GM19372 (cell line): ENCODE results near the gene GALNT15.
A peak's percentile ranks its signal among the peaks of the same experiment; 100 is the strongest.

Experiments
- ATAC-seq: cut with Tn5 transposase; IDR thresholded peaks from one replicate; pipeline ENCODE4 v1.9.1; 2021; ENCODE audit warnings: mild to moderate bottlenecking, low read depth, moderate library complexity; ENCODE audit not compliant: unreplicated experiment

The GALNT15 gene

DNA sequence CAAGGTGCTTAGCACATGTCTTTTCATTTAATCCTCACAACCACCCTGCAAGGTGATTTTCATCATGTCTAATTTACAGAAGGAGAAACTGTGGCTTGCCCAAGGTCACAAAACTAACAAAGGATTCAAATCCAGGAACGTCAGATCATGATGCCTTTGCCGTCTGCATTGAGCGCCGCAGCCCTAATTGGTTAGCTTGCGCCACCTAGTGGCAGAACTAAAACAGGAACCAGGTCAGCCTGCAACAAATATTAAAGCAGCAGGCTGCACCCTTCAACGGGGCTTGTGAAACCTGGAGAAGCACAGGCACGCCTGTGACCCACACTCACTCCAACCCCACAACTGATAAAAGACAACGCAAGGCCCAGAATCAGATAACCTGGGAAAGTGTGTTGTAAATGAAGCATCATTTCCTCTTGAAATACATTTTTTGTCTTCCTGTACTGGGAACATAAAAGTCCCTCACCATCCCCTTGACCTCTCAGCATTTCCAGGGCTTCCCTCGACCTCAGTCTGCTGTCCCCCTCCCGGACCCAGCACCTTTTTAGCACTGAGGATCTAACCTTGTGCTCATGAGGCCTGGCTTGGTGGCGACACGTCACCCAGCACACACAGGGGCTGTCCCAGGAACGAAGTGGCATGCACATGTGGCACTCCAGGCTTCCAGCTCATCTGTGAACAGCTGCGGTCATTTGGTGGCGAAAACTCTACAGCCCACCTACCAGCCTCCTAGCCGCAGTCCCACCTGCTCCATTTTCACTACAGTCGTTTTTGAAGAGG, 73.0 kb downstream of the GALNT15 start:
- peak; percentile 85 for ATAC-seq

DNA sequence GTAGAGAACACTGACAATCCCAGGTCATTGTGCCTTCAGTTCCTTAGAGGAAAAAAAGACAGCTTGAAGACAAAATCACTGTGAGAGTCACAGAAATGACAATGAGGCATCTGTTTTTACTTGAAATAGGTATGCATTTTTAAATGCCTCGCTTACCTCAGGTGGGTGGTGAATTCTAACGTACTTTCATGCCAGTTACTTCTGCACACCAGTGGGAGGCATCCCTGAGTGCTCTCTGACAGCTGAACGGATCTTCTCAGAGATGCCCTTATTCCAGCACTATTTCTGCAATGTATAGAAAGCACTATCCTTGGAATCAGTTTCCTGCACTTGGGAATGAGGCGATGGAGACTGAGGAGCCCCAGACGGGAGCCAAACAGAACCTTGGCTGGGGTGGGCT, 74.1 kb downstream of the GALNT15 start:
- no peak for ATAC-seq

DNA sequence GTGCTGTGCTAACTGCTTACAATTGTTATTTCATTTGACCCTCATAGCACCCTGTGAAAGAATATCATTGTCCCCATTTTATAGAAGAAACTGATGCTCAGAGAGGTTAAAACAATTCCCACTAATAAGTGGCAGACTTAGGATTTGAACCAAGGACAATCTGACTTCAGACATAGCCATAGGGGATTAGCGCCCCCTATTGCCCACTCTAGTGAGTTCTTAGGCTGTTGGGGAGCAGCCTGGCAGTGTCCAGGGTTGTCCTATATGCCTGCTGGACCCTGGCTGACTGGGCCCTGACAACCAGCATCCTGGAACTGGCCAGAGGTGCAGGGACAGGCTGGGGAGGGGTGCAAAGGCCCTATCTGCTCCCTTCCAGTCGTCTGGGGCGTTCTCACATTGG, 74.9 kb downstream of the GALNT15 start:
- ATAC-seq = no peak

DNA sequence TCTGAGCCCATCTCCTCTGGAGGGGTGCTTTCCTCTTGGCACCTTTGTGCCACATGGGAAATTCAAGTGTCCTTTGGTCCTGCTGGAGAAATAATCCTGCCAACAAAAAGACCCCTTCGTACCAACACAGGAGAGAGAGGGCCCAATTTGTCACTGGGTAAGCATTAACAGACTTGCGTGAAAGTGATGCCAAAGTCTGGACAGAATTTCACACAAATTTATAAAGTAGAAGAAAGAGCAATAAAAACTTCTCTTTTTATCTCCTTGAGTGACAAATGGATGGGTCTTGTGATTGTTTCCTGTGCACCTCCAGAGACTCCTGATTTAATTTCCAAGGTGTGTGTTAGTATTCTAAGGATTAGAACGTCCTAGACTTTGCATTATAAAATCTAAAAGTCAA, 75.4 kb downstream of the GALNT15 start:
- no peak for ATAC-seq

DNA sequence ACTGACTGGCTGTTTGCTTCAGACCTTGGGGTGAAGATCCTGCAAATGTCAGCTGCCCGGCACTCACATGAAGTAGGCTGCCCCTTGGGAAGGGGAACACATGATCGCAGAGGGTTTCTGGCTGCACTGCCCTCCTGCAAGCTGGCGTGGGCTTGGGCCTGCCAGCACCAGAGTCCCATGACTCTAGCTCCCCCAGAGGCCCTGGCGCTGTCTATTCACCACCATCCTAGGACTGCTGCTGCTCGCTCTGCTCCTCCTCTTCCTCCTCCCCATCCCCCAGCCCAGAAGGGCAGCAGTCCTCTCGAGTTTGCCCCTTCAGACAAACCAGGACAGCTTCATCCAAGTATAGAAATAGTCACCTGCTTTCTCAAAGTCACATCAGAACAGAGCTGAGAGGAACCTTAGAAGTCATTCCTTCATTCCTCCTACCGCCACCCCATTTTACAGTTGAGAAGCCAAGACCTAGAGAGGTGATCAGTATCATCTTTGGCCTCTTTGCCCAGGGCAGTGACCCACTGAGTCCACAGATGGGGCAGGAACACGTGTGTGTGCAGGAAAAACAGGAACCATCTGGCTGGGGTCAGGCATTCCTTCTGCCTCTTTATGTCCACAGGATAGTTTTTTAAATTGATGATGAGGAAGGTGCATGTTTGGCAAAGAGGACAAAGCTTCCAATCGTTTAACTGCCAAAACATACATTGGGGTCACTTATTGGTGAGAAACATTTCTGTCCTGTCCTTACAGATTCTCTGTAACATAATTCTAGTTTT, 77.0 kb downstream of the GALNT15 start:
- ATAC-seq = no peak

DNA sequence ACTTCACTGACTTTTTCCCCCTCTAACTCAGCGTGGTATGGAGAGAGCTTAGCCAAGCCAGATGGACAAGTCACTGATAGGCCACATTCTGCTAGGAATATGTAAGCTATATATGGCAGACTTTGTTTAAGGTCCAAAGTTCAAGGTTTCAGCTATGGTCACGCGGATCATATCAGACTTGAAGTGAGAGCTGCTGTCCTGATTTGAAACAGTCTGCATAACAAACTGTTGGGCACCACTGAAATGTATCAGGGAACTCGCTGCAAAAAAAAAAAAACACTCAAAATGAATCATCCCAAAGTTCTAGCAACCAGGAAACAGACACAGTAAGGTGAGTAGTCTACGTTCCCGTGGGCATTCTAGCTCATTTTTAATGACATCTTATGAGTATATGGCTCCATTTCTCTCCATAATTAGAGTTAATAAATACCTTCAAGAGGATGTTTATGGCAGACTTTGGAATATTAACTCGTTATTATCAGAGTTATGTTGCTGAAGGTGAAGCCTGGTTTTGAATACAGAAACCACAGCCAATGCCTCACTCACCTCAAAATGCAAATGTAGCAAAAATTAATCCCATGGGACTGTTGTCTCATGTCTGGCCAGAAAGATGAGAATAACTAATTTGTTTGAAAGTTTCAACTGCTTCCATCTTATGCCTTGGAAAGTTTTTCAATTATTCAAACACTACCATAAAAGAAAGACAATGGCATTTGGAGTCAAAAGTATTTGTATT, 77.9 kb downstream of the GALNT15 start:
- no peak for ATAC-seq

DNA sequence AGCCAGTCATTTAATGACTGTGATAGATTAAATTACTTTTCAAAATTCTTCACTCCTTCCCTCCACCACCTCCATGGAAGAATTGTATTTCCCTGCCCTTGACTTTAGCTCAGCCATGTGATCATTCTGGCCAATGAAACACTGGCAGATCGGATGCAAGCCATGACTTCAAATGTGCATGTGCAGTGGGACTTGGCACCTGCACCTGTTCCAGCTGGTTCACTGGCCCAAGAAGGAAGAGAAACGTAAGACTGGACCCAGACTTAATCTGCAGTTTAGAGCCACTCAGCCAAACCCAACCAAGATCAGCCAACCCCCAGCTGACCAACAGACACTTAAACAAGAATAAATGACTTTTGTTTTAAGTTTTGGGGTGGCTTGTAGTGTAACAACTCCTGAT, 78.5 kb downstream of the GALNT15 start:
- no peak for ATAC-seq

DNA sequence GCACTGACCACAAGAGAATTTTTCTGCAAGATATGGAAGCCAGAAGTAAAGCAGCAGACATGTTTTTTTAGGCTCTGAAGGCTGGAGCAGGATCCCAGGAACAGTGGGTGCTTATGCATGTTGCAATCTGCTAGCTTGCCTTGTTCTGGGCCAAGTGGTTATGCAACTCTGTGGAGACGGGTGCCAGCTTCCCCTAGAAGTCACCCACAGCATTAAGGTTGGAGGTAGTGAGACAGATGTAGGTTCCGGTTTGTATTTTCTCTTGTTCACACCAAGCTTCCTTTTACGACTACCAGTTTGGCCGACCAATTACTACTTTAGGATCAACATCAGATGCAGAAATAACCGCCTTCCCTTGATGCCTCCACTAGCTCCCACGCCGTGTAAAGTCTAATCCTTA, 79.1 kb downstream of the GALNT15 start:
- ATAC-seq = no peak

DNA sequence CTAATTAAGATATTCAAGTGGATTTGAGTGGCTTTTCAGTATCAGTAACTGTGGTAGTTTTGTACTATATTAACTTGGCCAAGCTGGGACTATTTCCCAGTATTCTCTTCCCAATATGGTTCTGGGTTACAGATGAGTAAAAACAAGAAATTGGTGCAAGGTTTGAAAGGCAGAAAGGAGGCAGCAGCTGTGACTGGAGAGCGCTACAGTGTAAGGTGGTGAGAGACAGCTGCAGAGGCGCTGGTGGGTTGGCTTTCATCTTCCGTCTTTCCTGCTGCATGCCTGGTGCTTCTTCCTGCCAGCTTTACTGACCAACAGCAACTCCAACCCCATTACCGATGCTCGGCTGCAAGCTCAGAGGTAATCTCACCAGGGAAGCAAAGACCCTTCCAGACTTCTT, 80.4 kb downstream of the GALNT15 start:
- no peak for ATAC-seq

DNA sequence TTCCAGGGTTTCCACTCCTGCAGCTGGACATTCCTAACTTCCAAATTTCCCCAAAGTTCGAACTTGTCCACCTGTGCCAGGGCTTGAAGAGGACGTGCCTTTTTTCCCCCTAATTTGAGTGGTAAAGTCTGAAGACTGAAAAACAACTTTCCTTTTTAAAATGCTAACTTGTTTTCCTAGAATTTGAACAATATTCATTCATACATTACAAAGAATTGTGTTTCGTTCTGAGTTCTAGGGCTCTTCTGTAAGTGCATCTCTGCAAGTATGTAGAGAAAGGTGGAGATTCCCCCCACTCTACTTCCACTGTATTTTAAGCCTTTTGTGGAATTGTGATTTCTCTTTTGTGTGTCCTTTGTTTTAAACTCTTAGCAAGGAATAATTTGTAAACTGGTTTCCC, 80.8 kb downstream of the GALNT15 start:
- no peak for ATAC-seq

DNA sequence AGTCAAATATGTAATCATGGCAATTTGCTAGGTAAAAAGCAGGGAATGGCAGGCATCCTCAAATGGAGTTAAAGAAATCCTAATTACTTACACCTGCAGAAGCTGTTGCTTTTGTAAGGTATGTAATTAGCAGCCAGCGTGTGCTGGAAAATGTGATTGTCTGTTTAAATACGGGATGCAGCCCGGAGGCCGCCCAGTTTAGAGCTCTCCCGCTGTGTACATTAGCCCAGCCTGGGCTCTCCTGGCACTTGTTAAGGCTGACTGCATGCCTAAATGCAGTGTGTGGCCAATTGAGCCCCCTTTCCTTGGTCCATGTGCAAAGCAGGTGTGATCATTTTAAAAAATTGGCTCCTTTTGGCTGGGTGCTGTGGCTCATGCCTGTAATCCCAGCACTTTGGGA, 81.2 kb downstream of the GALNT15 start:
- ATAC-seq = no peak

DNA sequence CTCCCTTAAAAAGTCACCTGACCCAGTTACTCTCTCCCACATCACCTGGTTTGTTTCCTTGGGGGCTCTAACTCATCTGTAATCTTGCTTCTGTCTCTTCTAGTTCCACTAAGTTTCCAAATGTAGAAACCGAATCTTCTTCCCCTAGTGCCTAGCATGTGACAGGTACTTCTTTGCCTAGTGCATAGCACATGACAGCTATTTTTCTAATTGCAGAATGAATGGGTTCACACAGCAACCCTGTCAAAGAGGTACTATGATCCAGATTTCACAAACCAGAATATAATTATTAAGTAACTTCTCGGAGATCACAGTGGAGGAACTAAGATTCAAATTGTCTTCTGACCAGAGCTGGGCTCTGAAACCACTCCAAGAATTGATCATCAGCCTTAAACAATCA, 82.8 kb downstream of the GALNT15 start:
- ATAC-seq = no peak

DNA sequence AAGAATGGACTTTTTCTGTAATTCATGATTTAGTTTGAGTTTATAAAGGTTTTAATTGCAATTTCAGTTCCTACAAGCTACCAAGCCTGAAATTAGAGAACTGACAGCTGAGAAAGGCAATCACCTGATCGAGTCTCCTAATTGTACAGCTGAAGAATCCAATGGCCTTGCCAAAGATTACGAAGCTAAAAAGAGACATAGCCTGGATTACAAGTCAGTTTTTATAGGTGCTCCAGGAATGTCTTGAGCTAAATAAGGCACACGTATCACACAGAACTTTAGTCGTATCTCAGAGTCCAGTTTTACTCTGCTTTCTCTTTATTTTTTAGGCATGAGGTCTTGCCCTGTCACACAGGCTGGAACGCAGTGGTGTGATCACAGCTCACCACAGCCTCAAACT, 83.7 kb downstream of the GALNT15 start:
- no peak for ATAC-seq

DNA sequence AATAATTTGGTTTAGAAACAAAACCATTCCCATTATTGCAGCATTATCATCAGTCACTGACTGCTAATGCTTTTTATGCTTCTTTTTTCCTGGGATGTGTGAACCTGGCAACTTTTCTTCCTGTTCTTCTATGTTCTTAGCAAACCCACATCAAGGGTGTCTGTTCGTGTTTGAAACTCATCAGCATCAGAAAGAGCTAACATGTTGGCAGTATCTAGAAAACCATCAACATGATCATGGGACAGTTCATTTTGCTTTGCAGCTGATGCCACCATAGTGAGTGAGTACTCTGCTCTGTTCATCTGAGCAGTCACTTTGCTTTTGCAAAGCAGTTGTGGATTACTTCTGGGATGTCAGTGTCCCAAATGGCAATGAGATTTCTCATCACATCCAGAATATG, 84.4 kb downstream of the GALNT15 start:
- no peak for ATAC-seq

DNA sequence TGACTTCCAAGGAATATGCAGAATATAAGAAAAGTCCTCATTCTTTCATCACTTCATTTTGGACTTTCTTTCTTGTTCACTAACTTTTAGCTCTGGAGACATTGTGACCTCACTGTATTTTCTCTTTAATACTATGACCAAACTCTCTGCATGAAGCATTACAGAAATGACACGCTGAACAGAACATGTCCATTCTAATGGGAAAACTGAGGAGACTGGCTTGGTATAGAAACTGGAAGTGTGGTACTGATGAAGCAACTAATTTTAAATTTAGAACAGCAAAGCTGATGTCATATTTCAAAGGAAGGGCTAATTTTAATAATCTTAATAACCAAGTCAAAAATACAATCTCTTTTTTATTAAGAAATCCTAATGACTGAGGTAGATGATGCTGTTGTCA, 85.6 kb downstream of the GALNT15 start:
- no peak for ATAC-seq

DNA sequence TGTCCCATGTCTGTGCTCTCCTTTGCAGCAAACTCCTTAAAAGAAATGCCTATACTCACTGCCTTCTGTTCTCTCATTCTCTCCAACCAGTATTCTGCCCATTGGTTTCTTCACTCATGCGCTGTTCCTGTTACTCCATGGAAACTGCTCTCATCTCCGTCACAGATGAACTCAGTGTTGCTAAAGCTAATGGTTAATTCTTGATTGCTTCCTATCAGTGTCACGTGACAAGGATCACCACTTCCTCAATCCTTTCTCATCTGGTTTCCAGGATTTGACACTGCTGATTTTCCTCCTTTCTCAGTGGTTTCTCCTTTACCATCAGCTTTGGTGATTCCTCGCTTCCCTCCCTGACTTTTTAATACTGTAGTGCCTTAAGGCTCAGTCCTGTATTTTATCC, 87.7 kb downstream of the GALNT15 start:
- ATAC-seq = no peak

DNA sequence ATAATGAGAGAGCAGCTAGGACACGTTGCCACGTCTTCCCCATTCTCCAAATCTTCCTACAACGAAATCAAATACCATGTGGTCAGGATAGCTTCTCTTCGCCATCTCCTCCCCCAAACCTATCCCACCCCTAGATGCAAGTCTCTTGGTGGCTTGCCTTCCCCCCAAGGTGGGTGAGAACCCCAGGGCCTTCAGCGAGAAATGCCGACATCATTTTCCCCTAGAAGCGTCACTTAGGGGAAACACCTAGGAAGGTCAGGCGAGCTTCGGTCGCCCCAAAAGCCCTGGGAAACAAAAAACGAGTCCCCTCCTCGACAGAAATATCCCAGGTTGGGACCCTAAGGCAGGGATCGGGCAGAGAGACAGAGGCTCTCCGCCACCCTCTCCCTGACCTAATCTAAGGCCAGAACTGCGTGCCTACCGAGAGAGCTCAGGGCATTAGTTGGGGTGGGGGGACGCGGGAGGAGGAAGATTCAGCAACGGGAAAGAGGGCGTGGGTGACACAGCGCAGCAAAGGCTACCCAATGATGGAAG, 89.8 kb downstream of the GALNT15 start:
- ATAC-seq = no peak

DNA sequence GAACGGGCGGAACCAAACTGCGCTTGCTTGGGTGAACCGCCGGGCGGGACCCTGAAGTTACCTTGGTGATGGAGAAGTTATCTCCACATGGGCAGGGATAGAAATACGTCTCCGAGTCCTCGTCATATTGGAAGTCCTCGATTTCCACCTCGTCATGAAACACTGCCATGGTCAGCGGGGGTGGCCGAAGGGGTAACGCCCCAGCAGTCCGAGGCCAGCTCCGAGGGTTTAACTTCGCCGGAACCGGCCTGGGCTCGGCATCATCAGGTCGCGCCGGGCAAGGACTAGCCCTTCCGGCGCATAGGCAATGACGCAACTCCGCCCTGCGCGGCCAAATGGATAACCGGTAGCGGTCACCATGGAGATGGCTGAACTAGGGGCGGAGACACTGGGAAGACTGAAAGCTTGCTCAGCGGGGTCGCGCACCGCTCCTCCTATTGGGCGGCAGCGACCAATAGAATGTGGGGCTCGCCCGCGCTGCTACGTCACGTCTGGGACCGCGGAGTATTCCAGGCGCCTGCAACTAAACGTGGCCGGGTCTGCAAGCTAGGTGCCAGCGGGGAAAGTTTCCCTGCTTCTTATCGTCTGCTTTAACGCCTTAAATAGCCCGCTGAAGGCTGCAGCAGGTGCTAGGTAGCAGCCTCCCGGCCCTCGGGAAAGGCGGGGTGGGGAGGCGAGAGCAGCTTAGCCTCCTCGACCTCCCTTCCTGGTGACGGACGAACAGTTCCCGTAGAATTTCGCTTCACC, 90.4 kb downstream of the GALNT15 start, which contains the start of the genes DPH3 and OXNAD1:
TSS of gene DPH3 (minus strand) at position 236 of the 747 bp plus-strand sequence. CDS start at position 169, 67 bp downstream.
TSS of gene OXNAD1 (plus strand) at position 505 of the 747 bp plus-strand sequence. CDS start 5,741 bp downstream, outside the sequence.
- ATAC-seq = peak; percentile 99

DNA sequence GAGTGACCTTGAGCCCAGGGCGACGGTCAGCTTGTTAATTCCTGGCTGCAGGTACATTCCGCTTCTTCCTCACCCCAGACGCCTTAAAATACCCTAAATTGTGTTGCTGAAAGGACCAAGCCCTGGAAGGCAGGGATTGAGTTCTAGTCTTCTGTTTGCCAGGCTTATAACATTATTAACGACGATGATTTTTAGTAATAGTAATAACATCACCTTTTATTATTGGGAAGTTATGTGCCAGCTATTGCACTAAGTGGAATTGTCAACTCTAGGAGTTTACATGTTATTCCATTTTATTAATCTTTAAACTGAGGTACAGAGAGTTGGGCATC, 90.9 kb downstream of the GALNT15 start:
- no peak for ATAC-seq

DNA sequence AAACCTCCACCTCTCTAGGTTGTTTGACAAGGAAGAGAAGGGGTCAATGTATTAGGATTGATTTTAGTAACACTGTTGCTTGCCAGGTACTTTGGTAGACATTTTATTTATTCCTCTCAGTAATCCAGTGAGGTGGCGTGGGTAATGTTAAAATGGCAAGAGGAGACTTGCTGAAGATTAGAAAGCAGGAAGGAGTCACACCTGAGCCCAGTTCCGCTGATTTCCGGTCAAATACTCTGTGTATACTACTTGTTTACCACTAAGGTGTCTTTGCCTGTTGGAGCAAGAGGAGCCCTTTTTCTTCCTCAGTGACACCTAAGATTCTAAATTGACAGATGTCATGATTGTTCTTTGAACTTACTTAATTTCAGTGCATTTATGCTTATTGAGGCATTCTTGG, 92.2 kb downstream of the GALNT15 start:
- no peak for ATAC-seq
